Lung (tissue), 12 donors: Measurements from ENCODE around the gene CAPN9. TPM values are rescaled to one million over a fixed set of nuclear protein-coding genes. Genes with fewer than 3 reads are reported as not detected.
"Not testable (repeated sequence)": the region's sequence is repeated elsewhere in the genome, so short reads cannot be mapped to it uniquely, and the experiment has no call there.

ENCODE experiments used
- ATAC-seq: fragments of 200-7000 bp; cut with Tn5 transposase; one replicate; pipeline ENCODE4 v1.9.1; 2020; ENCODE audit warnings: moderate number of reproducible peaks; ENCODE audit not compliant: insufficient read depth, low FRiP score
- DNase-seq, 3 donors: peaks; one replicate each; pipeline ENCODE4 v3.0.0-alpha.2; 2013 to 2017
- H3K27ac ChIP-seq, 2 donors: one replicate each; pipeline ENCODE4 v1.5.1; 2013; ENCODE audit warnings: mild to moderate bottlenecking in 2 of 2, moderate library complexity in 2 of 2, control low read depth in 1 of 2, inconsistent platforms in 1 of 2, low read depth in 1 of 2, low read length in 1 of 2
- H3K27me3 ChIP-seq, 3 donors: one replicate each; pipeline ENCODE4 v1.5.1; 2013; ENCODE audit warnings: low read length in 2 of 3; ENCODE audit not compliant: control insufficient read depth in 3 of 3, insufficient read depth in 3 of 3
- H3K36me3 ChIP-seq, 4 donors: one replicate each; pipeline ENCODE4 v1.5.1; 2013; ENCODE audit warnings: low read length in 4 of 4, mild to moderate bottlenecking in 1 of 4, moderate library complexity in 1 of 4; ENCODE audit not compliant: control insufficient read depth in 4 of 4, insufficient read depth in 4 of 4
- H3K4me1 ChIP-seq, 5 donors: one replicate each; pipeline ENCODE4 v1.5.1; 2013; ENCODE audit warnings: low read length in 5 of 5, mild to moderate bottlenecking in 2 of 5, moderate library complexity in 1 of 5; ENCODE audit not compliant: control insufficient read depth in 5 of 5, insufficient read depth in 5 of 5
- H3K4me3 ChIP-seq: one replicate; pipeline ENCODE4 v1.5.1; 2013; ENCODE audit warnings: mild to moderate bottlenecking, control low read depth, moderate library complexity
- H3K9ac ChIP-seq, 2 donors: one replicate each; pipeline ENCODE4 v1.5.1; 2013; ENCODE audit warnings: low read length in 2 of 2, control low read depth in 1 of 2; ENCODE audit not compliant: insufficient read depth in 1 of 2
- H3K9me3 ChIP-seq, 4 donors: one replicate each; pipeline ENCODE4 v1.5.1; 2013; ENCODE audit warnings: low read length in 3 of 4, mild to moderate bottlenecking in 1 of 4, moderate library complexity in 1 of 4; ENCODE audit not compliant: control insufficient read depth in 4 of 4, insufficient read depth in 3 of 4
- CTCF ChIP-seq: IDR thresholded peaks from 2 replicates; pipeline ENCODE4 v1.5.1; 2012; ENCODE audit warnings: mild to moderate bottlenecking; ENCODE audit errors: control extremely low read depth, extremely low read depth
- WGBS, 2 donors: extraction: QIAGEN DNeasy Blood & Tissue Kit; methylation state at CpG; one replicate each; pipeline ENCODE4 v1.1.7; 2013; 5-methylcytosine and 5-hydroxymethylcytosine counted together
- polyA plus RNA-seq, 2 donors: library from polyadenylated mRNA; stranded (reverse); fragments of 200-250 nt; gene quantifications; one replicate each; pipeline ENCODE4 v1.2.1, GENCODE V29; 2013
- total RNA-seq, 2 donors: library from RNA; depleted of rRNA in 1 of 2; stranded (reverse); fragments of >200 nt in 1 of 2; gene quantifications; one replicate each; pipeline ENCODE4 v1.2.1, GENCODE V29; 2014 to 2021
- donor health status: control.
- donor health status: control.
- donor health status: Bipolar disorder and iron deficiency.
- donor health status: healthy.
- donor health status: DM: yes; HTN: yes; CAD: no.

CAPN9 gene
- total and polyA plus RNA-seq, 4 donors: 2.2 to 13.2 (median 7.6) TPM

DNA sequence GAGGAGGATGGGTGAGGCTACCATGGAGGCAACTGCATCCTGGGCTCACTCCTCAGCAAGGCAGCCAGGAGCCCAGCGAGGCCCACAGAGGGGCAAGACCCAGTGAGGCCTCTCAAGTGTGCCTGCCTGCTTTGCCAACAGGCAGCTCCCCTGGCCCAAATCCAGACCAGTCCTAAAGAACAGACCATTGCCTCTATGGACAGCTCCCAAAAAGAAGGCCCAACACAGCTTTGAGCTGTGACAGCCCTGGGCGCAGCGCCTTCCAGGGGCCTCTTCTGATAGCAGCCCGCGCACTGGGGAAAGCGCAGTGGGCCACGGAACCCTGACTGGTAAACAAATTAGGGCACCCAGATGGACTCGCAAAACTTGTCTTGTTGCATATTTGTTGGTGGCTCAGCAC, 95.6 kb downstream of the CAPN9 start:
- peaks cover 12 to 26% (median 25%) of the 10 kb centered on the region in 4 donors for H3K36me3 ChIP-seq
- no peaks in the 10 kb centered on the region for H3K9me3 ChIP-seq
- DNase-seq (peak in 1 of 3 donors; percentile 7), ATAC-seq (no peak)
- H3K4me3 ChIP-seq: no peak overlapping the region
- TF ChIP-seq CTCF: no peak
- peaks cover 0 to 4% (median 0%) of the 10 kb centered on the region in 5 donors for H3K4me1 ChIP-seq
- no peaks in the 10 kb centered on the region for H3K27me3 ChIP-seq
- H3K27ac ChIP-seq: peak overlapping the region in 1 of 2 donors; percentile 24
- no peak overlapping the region for H3K9ac ChIP-seq
- WGBS, 2 donors: 92 to 97% methylated on average over 8 of the region's 8 CpGs

GRCh38 chr1:230843503-230844309, 96.5 kb downstream of the CAPN9 start:
- no peak overlapping the region for H3K27ac ChIP-seq
- H3K27me3 ChIP-seq: no peaks in the 10 kb centered on the region
- H3K4me3 ChIP-seq: no peak overlapping the region
- ATAC-seq (no peak), DNase-seq (peak in 1 of 3 donors; percentile 6)
- no peak overlapping the region for H3K9ac ChIP-seq
- H3K9me3 ChIP-seq: no peaks in the 10 kb centered on the region
- H3K4me1 ChIP-seq: peaks cover 0 to 5% (median 3%) of the 10 kb centered on the region in 5 donors
- H3K36me3 ChIP-seq: peaks cover 11 to 23% (median 19%) of the 10 kb centered on the region in 4 donors
- TF ChIP-seq CTCF: no peak
- 94 to 97% methylated on average over 28 of the region's 28 CpGs for WGBS, 2 donors

- no peak for DNase-seq
- no peak for ATAC-seq
Observed at GRCh38 chr1:230844561-230844960, 97.4 kb downstream of the CAPN9 start.

DNA sequence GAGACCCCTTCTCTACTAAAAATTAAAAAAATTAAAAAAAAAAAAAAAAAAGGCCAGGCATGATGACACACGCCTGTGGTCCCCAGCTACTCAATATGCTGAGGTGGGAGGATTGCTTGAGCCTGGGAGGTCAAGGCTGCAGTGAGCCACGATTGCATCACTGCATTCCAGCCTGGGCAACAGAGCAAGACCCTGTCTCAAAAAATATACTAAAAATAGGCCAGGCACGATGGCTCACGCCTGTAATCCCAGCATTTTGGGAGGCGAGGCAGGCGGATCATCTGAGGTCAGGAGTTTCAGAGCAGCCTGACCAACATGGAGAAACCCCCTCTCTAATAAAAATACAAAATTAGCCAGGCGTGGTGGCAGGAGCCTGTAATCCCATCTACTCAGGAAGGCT, 98.0 kb downstream of the CAPN9 start:
- H3K36me3 ChIP-seq: peaks cover 5 to 21% (median 16%) of the 10 kb centered on the region in 4 donors
- 82 to 87% methylated on average over 7 of the region's 7 CpGs for WGBS, 2 donors
- H3K27me3 ChIP-seq, H3K9ac ChIP-seq, DNase-seq, H3K9me3 ChIP-seq, ATAC-seq, H3K4me3 ChIP-seq, H3K27ac ChIP-seq: not testable (repeated sequence)
- peaks cover 8 to 18% (median 15%) of the 10 kb centered on the region in 5 donors for H3K4me1 ChIP-seq

More at GRCh38 chr1:230844561-230844960, 97.4 kb downstream of the CAPN9 start:
- Histone ChIP-seq H3K9ac (no peak overlapping the region), H3K27ac (no peak overlapping the region), H3K4me3 (no peak overlapping the region), H3K4me1 (peaks cover 7 to 12% (median 9%) of the 10 kb centered on the region in 5 donors), H3K9me3 (no peaks in the 10 kb centered on the region), H3K27me3 (no peaks in the 10 kb centered on the region), H3K36me3 (peaks cover 5 to 21% (median 16%) of the 10 kb centered on the region in 4 donors)
- TF ChIP-seq CTCF: no peak
- 91 to 98% methylated on average over 4 of the region's 4 CpGs for WGBS, 2 donors
